ENCODE data around the gene ULK1. TPM values are rescaled to one million over a fixed set of nuclear protein-coding genes. Genes with fewer than 3 reads are reported as not detected.

ULK1 gene
- 32.2 TPM for polyA plus RNA-seq (2013, experiment 1 of 2; ENCODE audit: insufficient read length)
- 29.8 TPM for polyA plus RNA-seq (2013, experiment 2 of 2; ENCODE audit: insufficient read length)

GRCh38 chr12:131894313-131894860 lies at the start of gene ULK1:
Gene ULK1, plus strand, starts transcription at chr12:131894622. Its CDS starts 380 bp downstream, at chr12:131895002.
- peak; percentile 91 for DNase-seq

DNA sequence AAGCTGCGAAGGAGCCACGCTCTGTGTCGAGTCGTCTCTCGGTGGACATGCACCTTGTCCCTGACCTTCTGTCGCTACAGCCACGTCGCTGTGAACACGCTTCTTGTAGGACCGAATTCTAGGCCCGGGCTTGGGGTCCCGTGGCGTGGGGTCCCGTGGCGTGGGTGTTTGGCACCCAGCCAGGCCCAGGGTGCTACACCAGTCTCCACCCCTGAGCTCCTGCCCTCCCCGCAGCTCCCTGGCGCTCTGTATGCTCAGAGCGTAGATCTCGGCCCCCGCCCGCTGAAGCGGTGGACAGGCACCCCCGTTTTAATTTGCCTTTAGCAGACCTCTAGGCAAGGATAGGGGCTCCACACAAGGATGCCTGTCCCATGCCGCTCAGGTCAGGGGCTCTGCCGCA lies 49.8 kb upstream of the ULK1 start:
- DNase-seq = no peak

- DNase-seq = no peak
Measured at GRCh38 chr12:131845121-131845520, 49.3 kb upstream of the ULK1 start.

- no peak for DNase-seq
Measured at GRCh38 chr12:131847456-131847855, 47.0 kb upstream of the ULK1 start.

- DNase-seq = no peak
Measured at GRCh38 chr12:131848753-131849152, 45.7 kb upstream of the ULK1 start.

DNA sequence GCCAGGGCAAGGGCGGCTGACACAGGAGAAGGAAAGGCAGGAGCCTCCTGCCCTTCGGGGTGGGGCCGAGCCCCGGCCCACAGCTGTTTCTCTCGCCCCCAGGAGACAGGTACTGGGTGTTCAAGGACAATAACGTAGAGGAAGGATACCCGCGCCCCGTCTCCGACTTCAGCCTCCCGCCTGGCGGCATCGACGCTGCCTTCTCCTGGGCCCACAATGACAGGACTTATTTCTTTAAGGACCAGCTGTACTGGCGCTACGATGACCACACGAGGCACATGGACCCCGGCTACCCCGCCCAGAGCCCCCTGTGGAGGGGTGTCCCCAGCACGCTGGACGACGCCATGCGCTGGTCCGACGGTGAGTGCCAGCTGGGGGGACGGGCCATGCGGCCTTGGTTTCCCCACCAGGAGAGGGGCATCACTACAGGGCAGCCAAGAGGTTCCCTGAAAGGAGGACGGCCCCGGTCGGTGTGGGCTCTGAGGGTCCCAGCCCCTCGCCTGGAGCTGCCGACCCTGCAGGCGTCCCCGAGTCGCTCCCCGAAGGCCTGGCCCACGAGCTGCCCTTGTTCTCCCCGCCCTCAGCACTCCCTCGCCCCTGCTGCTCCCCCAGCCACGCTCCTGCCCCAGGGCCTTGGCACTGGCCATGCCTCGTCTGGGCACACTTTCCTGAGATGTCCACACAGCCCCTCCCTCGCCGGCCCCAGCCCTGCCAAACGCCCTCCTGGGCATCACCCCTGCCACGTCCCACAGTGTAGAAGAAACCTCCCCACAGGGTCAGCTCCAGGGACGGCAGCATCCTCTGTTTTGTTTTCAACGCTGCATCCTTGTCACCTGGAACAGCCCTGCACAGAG lies 44.5 kb upstream of the ULK1 start:
- no peak for DNase-seq

DNA sequence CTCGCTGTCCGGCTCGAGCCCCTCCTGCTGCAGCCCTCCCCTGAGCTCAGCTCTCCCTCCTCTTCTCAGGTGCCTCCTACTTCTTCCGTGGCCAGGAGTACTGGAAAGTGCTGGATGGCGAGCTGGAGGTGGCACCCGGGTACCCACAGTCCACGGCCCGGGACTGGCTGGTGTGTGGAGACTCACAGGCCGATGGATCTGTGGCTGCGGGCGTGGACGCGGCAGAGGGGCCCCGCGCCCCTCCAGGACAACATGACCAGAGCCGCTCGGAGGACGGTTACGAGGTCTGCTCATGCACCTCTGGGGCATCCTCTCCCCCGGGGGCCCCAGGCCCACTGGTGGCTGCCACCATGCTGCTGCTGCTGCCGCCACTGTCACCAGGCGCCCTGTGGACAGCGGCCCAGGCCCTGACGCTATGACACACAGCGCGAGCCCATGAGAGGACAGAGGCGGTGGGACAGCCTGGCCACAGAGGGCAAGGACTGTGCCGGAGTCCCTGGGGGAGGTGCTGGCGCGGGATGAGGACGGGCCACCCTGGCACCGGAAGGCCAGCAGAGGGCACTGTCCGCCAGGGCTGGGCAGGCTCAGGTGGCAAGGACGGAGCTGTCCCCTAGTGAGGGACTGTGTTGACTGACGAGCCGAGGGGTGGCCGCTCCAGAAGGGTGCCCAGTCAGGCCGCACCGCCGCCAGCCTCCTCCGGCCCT lies 43.4 kb upstream of the ULK1 start:
- no peak for DNase-seq

GRCh38 chr12:131851741-131852550 lies 42.5 kb upstream of the ULK1 start:
- no peak for DNase-seq

- DNase-seq = peak; percentile 54
Measured at GRCh38 chr12:131852551-131853299, 41.7 kb upstream of the ULK1 start.

- no peak for DNase-seq
Measured at GRCh38 chr12:131853832-131854797, 40.3 kb upstream of the ULK1 start.

DNA sequence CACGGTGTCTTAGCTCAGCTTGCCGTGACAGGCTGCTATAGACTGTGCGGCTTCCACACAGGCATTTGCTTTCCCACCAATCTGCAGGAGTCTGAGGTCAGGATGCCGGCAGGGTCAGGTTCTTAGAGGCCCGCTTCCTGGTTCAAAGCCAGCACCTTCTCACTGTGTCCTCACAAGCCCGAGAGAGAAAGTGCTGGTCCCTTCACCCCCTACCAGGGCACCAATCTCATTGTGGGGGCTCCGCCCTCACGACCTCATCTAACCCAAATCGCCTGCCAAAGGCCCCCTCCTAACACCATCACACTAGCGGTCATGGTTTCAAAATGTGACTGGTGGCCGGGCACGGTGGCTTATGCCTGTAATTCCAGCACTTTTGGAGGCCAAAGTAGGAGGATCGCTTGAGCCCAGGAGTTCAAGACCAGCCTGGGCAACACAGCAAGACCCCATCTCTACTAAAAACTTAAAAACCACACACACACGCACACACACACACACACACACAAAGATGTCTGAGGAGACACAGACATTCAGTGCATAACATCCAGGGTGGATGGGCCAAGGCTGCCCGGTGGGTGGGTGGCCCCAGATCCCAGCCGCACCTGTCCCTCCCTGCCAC lies 39.5 kb upstream of the ULK1 start:
- DNase-seq = no peak

GRCh38 chr12:131855521-131856142 lies 38.8 kb upstream of the ULK1 start:
- DNase-seq = no peak

GRCh38 chr12:131856366-131857097 lies 37.9 kb upstream of the ULK1 start:
- DNase-seq = no peak

DNA sequence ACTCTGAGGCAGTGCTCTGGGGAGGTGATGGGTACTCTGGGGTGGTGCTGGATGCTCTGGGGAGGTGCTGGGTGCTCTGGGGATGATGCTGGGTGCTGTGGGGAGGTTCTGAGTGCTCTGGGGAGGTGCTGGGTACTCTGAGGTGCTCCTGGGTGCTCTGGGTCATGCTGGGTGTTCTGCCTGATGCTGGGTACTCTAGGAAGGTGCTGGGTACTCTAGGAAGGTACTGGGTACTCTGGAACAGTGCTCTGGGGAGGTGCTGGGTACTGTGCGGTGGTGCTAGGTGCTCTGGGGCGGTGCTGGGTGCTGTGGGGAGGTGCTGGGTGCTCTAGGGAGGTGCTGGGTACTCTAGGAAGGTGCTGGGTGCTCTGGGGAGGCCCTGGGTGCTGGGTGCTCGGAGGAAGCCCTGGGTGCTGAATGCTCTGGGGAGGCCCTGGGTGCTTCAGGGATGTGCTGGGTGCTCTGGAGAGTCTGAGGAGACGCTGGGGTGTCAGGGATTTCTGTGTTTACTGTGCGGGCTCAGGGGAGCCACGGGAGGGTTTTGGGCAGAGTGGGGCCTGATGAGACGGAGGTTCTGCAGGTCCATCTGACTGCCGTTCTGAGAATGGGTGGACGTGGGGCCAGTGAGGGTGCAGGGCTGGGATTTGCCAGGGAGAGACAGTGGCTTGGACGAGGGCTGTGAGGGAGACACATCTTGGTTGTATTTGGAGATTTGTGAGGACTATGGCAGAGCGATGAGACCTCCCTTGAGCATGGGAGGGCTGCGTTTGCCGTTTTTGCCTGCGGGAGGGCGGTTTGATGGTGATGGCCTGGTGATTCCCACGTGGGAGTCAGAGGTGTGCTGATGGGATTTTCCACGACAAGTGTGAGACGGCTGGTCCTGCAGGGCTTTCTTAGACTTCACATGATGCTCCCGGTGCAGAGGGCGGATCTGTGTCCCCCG lies 36.2 kb upstream of the ULK1 start:
- no peak for DNase-seq

DNA sequence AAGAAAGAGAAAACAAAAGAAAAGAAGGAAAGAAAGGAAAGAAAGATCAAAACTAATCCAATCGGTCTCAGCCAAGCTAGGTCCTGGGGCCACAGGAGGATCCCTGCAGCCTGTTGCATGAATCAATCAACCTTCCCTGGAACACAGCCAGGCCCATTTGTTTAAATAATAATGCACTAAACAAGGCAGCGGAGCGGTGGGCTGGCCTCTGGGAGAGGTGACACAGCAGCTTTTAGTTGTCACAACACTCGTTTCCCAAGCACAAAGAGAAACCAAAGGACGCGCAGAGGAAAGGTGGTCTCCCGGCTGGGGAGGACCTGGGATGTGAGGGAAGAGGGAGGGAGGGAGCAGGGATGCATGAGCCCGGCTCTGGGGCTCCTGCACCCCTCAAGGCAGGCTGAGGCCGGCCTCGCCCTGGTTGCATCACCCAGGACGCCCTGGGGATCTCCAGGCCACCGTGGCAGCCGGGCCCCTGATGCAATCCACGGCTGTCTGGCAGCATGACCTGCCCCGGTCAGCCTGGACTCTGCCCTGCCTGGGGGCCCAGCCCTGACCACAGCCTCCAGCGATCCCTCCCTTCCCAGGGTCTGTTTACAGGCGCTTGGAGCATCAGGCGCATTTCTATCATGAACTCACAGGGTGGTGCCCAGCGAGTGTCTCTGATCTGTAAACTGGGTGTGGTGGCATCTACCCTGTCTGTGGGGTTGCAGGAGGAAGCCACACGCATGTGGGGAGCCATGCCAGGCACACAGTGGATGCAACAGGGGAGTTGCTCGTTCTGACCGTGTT lies 33.8 kb upstream of the ULK1 start:
- peak; percentile 78 for DNase-seq

- DNase-seq = no peak
Measured at GRCh38 chr12:131861261-131862083, 33.0 kb upstream of the ULK1 start.

Data from fibroblast of skin of scalp (primary cell).